T-cell (primary cell): ENCODE results near the gene UGT1A1. TPM values are rescaled to one million over a fixed set of nuclear protein-coding genes. Genes with fewer than 3 reads are reported as not detected.
"Not testable (repeated sequence)": the region's sequence is repeated elsewhere in the genome, so short reads cannot be mapped to it uniquely, and the experiment has no call there.

ENCODE experiments used
- ATAC-seq, 4 experiments: fragments of 200-7000 bp in 3 of 4; fragments of 150-1000 bp in 1 of 4; cut with Tn5 transposase; replicated peaks in 1 of 4; 1 replicate in 3 of 4; 2 replicates in 1 of 4; pipeline ENCODE4 v1.10.0; 2021; ENCODE audit warnings: moderate library complexity in 3 of 4, mild to moderate bottlenecking in 2 of 4, moderate number of reproducible peaks in 1 of 4
- CTCF ChIA-PET, 2 donors: fragments of 300-600 bp; sonication (Branson Sonifier 250); formaldehyde crosslinking; loops; one replicate each; lab custom pipeline; 2022; ENCODE audit warnings: antibody characterized with exemption in 2 of 2; lab: Charles Lee
- POLR2A ChIA-PET, 2 donors: fragments of 300-600 bp; sonication (Branson Sonifier 250); formaldehyde crosslinking; loops; one replicate each; lab custom pipeline; 2022; ENCODE audit warnings: antibody characterized with exemption in 2 of 2; lab: Charles Lee
- DNase-seq, 35 experiments: peaks; one replicate each; pipeline versions ENCODE4 v3.0.0 to v3.0.0-alpha.2; 2013 to 2023
- H3K27ac ChIP-seq: one replicate; pipeline ENCODE4 v1.5.1; 2013; ENCODE audit warnings: low read length
- H3K27me3 ChIP-seq, 2 experiments: replicated peaks in 1 of 2; 1 replicate in 1 of 2; 2 replicates in 1 of 2; pipeline versions ENCODE4 v1.6.1 to v1.7.0; 2013; ENCODE audit warnings: low read length in 1 of 2, mixed read lengths in 1 of 2; ENCODE audit not compliant: control insufficient read depth in 2 of 2, insufficient read depth in 2 of 2; ENCODE audit errors: extremely low read depth in 1 of 2
- H3K36me3 ChIP-seq, 2 donors: 1 replicate in 1 of 2; 2 replicates in 1 of 2; pipeline versions ENCODE4 v1.6.1 to v1.7.0; 2013; ENCODE audit warnings: low read length in 1 of 2; ENCODE audit not compliant: control insufficient read depth in 2 of 2, insufficient read depth in 1 of 2; ENCODE audit errors: extremely low read depth in 1 of 2
- H3K4me1 ChIP-seq, 2 experiments: 1 replicate in 1 of 2; 2 replicates in 1 of 2; pipeline versions ENCODE4 v1.6.1 to v1.7.0; 2013; ENCODE audit warnings: low read length in 2 of 2, mixed read lengths in 1 of 2; ENCODE audit not compliant: insufficient read depth in 2 of 2, control insufficient read depth in 1 of 2; ENCODE audit errors: extremely low read depth in 1 of 2
- H3K4me3 ChIP-seq, 2 donors: 1 replicate in 1 of 2; 2 replicates in 1 of 2; pipeline versions ENCODE4 v1.5.1 to v1.7.0; 2013; ENCODE audit warnings: mild to moderate bottlenecking in 2 of 2, low read length in 1 of 2, moderate library complexity in 1 of 2; ENCODE audit not compliant: control insufficient read depth in 1 of 2; ENCODE audit errors: extremely low read depth in 1 of 2
- H3K9me3 ChIP-seq: 2 replicates; pipeline ENCODE4 v1.7.0; 2013
- H3K27ac Mint-ChIP-seq, 2 donors: one replicate each; pipeline ENCODE4 v1.8.0; 2020 to 2021; ENCODE audit warnings: mild to moderate bottlenecking in 2 of 2, mixed read lengths in 2 of 2
- H3K27me3 Mint-ChIP-seq, 2 donors: one replicate each; pipeline ENCODE4 v1.8.0; 2021 to 2022; ENCODE audit warnings: mixed read lengths in 2 of 2
- H3K36me3 Mint-ChIP-seq: one replicate; pipeline ENCODE4 v1.8.0; 2021; ENCODE audit warnings: mixed read lengths
- H3K4me1 Mint-ChIP-seq, 3 donors: one replicate each; pipeline ENCODE4 v1.8.0; 2020 to 2022; ENCODE audit warnings: mixed read lengths in 3 of 3, mild to moderate bottlenecking in 1 of 3
- H3K4me3 Mint-ChIP-seq, 3 donors: one replicate each; pipeline ENCODE4 v1.8.0; 2020 to 2022; ENCODE audit warnings: mild to moderate bottlenecking in 3 of 3, mixed read lengths in 3 of 3, moderate library complexity in 3 of 3
- H3K9me3 Mint-ChIP-seq, 3 donors: one replicate each; pipeline ENCODE4 v1.8.0; 2020 to 2022; ENCODE audit warnings: mixed read lengths in 3 of 3
- WGBS: methylation state at CpG from one replicate; pipeline ENCODE4 v1.1.5; 2013; ENCODE audit warnings: missing lambda C conversion rate; ENCODE audit not compliant: insufficient coverage; 5-methylcytosine and 5-hydroxymethylcytosine counted together
- total RNA-seq, 35 experiments: library from RNA in 6 of 35; stranded (reverse) in 6 of 35; fragments of 120-200 nt in 1 of 35; gene quantifications; one replicate each; pipeline versions ENCODE4 v1.2.1 to v1.2.4 and lab custom pipeline; 2013 to 2026

UGT1A1 gene
- total RNA-seq, 5 donors from 2014 or later (not counting 1 experiment from before 2014, with no cell fraction given) = not detected

GRCh38 chr2:233746475-233747282 lies 13.4 kb upstream of the UGT1A1 start:
- Histone ChIP-seq H3K4me1 (no peaks in the 10 kb centered on the region), H3K27ac (no peak overlapping the region), H3K9me3 (no peaks in the 10 kb centered on the region), H3K36me3 (no peaks in the 10 kb centered on the region), H3K27me3 (peaks cover 0 to 22% of the 10 kb centered on the region in 2 experiments), H3K4me3 (no peak overlapping the region)
- ChIA-PET POLR2A (no interaction called here), CTCF (no interaction called here)
- Mint-ChIP-seq H3K27me3 (peaks cover 35 to 41% of the 10 kb centered on the region in 2 donors), H3K4me1 (no peaks in the 10 kb centered on the region), H3K9me3 (peaks cover 6 to 17% (median 8%) of the 10 kb centered on the region in 3 donors), H3K4me3 (no peak overlapping the region), H3K27ac (no peak overlapping the region), H3K36me3 (no peaks in the 10 kb centered on the region)
- 60% methylated on average over 4 of the region's 10 CpGs for WGBS
- ATAC-seq (no peak), DNase-seq (no peak)

GRCh38 chr2:233747283-233747544 lies 12.9 kb upstream of the UGT1A1 start:
- Histone ChIP-seq H3K27ac (no peak overlapping the region), H3K27me3 (peaks cover 0 to 20% of the 10 kb centered on the region in 2 experiments), H3K9me3 (no peaks in the 10 kb centered on the region), H3K4me3 (no peak overlapping the region), H3K4me1 (no peaks in the 10 kb centered on the region), H3K36me3 (no peaks in the 10 kb centered on the region)
- Mint-ChIP-seq H3K4me3 (no peak overlapping the region), H3K27ac (no peak overlapping the region), H3K9me3 (peaks cover 7 to 19% (median 8%) of the 10 kb centered on the region in 3 donors), H3K27me3 (peaks cover 37 to 41% of the 10 kb centered on the region in 2 donors), H3K4me1 (no peaks in the 10 kb centered on the region), H3K36me3 (no peaks in the 10 kb centered on the region)
- no peak for ATAC-seq
- ChIA-PET POLR2A (no interaction called here), CTCF (no interaction called here)
- no peak for DNase-seq
- WGBS = 100% methylated on average over 1 of the region's 6 CpGs

GRCh38 chr2:233750689-233751088 lies 9.4 kb upstream of the UGT1A1 start:
- WGBS = 80% methylated on average over 1 of the region's 2 CpGs
- CTCF ChIA-PET, POLR2A ChIA-PET, H3K4me3 ChIP-seq, H3K4me3 Mint-ChIP-seq, H3K4me1 ChIP-seq, H3K27ac ChIP-seq, H3K27ac Mint-ChIP-seq, H3K4me1 Mint-ChIP-seq, DNase-seq, H3K9me3 ChIP-seq, ATAC-seq, H3K36me3 ChIP-seq, H3K36me3 Mint-ChIP-seq: not testable (repeated sequence)
- peaks cover 7 to 19% (median 8%) of the 10 kb centered on the region in 3 donors for H3K9me3 Mint-ChIP-seq
- peaks cover 0 to 14% of the 10 kb centered on the region in 2 experiments for H3K27me3 ChIP-seq
- H3K27me3 Mint-ChIP-seq = peaks cover 36 to 39% of the 10 kb centered on the region in 2 donors

- not testable (repeated sequence) for H3K4me3 ChIP-seq, H3K9me3 ChIP-seq
These were observed 8.7 kb upstream of the UGT1A1 start for GRCh38 chr2:233751212-233752009.

GRCh38 chr2:233754872-233755611 lies 5.0 kb upstream of the UGT1A1 start:
- DNase-seq (no peak), ATAC-seq (no peak)
- Mint-ChIP-seq H3K36me3 (no peaks in the 10 kb centered on the region), H3K27me3 (peaks cover 7 to 14% of the 10 kb centered on the region in 2 donors), H3K4me3 (no peak overlapping the region), H3K9me3 (peaks cover 2 to 15% (median 6%) of the 10 kb centered on the region in 3 donors), H3K27ac (no peak overlapping the region), H3K4me1 (no peaks in the 10 kb centered on the region)
- Histone ChIP-seq H3K4me3 (no peak overlapping the region), H3K27ac (no peak overlapping the region), H3K9me3 (no peaks in the 10 kb centered on the region), H3K27me3 (peaks cover 0 to 6% of the 10 kb centered on the region in 2 experiments), H3K4me1 (no peaks in the 10 kb centered on the region), H3K36me3 (no peaks in the 10 kb centered on the region)
- ChIA-PET CTCF (no interaction called here), POLR2A (no interaction called here)
- 91% methylated on average over 35 of the region's 44 CpGs for WGBS

More at GRCh38 chr2:233751212-233752009, 8.7 kb upstream of the UGT1A1 start:
- H3K4me1 Mint-ChIP-seq, POLR2A ChIA-PET, H3K4me1 ChIP-seq, H3K36me3 Mint-ChIP-seq, H3K27ac Mint-ChIP-seq, H3K4me3 Mint-ChIP-seq, CTCF ChIA-PET, H3K36me3 ChIP-seq, H3K27ac ChIP-seq, DNase-seq, ATAC-seq: not testable (repeated sequence)
- H3K9me3 Mint-ChIP-seq = peaks cover 7 to 19% (median 8%) of the 10 kb centered on the region in 3 donors
- WGBS = 20% methylated on average over 1 of the region's 2 CpGs
- H3K27me3 Mint-ChIP-seq = peaks cover 33 to 38% of the 10 kb centered on the region in 2 donors
- peaks cover 0 to 13% of the 10 kb centered on the region in 2 experiments for H3K27me3 ChIP-seq

GRCh38 chr2:233756429-233757081 lies 3.5 kb upstream of the UGT1A1 start:
- H3K27me3 ChIP-seq = peaks cover 0 to 2% of the 10 kb centered on the region in 2 experiments
- WGBS = 83% methylated on average over 1 of the region's 7 CpGs
- no peaks in the 10 kb centered on the region for H3K4me1 ChIP-seq
- Mint-ChIP-seq H3K27me3 (peaks cover 0 to 14% of the 10 kb centered on the region in 2 donors), H3K4me1 (no peaks in the 10 kb centered on the region), H3K9me3 (peaks cover 0 to 4% (median 3%) of the 10 kb centered on the region in 3 donors), H3K27ac (no peak overlapping the region), H3K4me3 (no peak overlapping the region), H3K36me3 (no peaks in the 10 kb centered on the region)
- CTCF ChIA-PET = no interaction called here
- POLR2A ChIA-PET = no interaction called here
- ATAC-seq (no peak), DNase-seq (no peak)
- no peaks in the 10 kb centered on the region for H3K9me3 ChIP-seq
- no peaks in the 10 kb centered on the region for H3K36me3 ChIP-seq
- H3K4me3 ChIP-seq = no peak overlapping the region
- no peak overlapping the region for H3K27ac ChIP-seq
